ENCODE results near the gene FBXW7. TPM values are rescaled to one million over a fixed set of nuclear protein-coding genes. Genes with fewer than 3 reads are reported as not detected.
"Not testable (repeated sequence)": the region's sequence is repeated elsewhere in the genome, so short reads cannot be mapped to it uniquely, and the experiment has no call there.

Gene FBXW7
- total RNA-seq, 1 experiment from 2014 or later, result 23.0 TPM

GRCh38 chr4:152545088-152545487 is 9.2 kb upstream of the FBXW7 start:
- CTCF ChIA-PET, result no interaction called here
- POLR2A ChIA-PET, result no interaction called here
- 0 out of 4 replicates have a peak, but pooled peaks cover 0 to under 1% of the 10 kb centered on the region in 2 experiments for H3K36me3 ChIP-seq (ENCODE audit: control insufficient read depth in 1 of 2, insufficient read depth in 2 of 2, low read length in 2 of 2)

DNA sequence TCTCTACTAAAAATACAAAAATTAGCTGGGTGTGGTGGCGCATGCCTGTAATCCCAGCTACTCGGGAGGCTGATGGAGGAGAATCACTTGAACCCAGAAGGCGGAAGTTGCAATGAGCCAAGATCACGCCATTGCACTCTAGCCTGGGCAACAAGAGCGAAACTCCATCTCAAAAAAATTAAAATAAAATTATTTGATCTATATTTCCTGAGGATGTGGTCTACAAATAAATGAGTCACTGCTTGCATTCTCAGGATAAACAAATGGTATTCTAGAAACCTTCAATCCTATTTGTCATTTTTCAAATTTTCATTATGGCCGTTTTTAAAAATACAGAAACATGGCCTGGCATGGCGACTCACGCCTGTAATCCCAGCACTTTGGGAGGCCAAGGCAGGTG is 8.6 kb upstream of the FBXW7 start:
- intact Hi-C loops (cut with micrococcal nuclease); H2AFZ ChIP-seq (ENCODE audit: low read depth, low read length, poor library complexity, severe bottlenecking); BruUV-seq (replicated peaks); H3K36me3 ChIP-seq (ENCODE audit: control insufficient read depth in 1 of 2, insufficient read depth in 2 of 2, low read length in 2 of 2); DNase-seq (ENCODE audit: low read depth, low spot score); POLR2A ChIA-PET; H3K4me3 ChIP-seq (replicated peaks in 1 of 2; ENCODE audit: low read depth in 1 of 2, low read length in 2 of 2); H4K20me1 ChIP-seq (ENCODE audit: insufficient read depth); RAD21 ChIA-PET (ENCODE audit: low non-redundant PET in 1 of 2, low total read pairs in 2 of 2, uncharacterized antibody in 2 of 2, unreplicated experiment in 2 of 2); H3K4me1 ChIP-seq (ENCODE audit: control insufficient read depth in 1 of 2, insufficient read depth in 2 of 2, low read length in 2 of 2); H3K9ac ChIP-seq (ENCODE audit: low read length); H3K9me2 ChIP-seq (ENCODE audit: insufficient read depth); CTCF ChIA-PET; H3K79me2 ChIP-seq (ENCODE audit: insufficient read depth, low read length); H3K27ac ChIP-seq (ENCODE audit: low read depth, low read length); H3K9me3 ChIP-seq (ENCODE audit: control insufficient read depth in 1 of 2, insufficient read depth in 1 of 2, low read depth in 1 of 2, low read length in 2 of 2); H3K4me2 ChIP-seq (ENCODE audit: low read length); H3K27me3 ChIP-seq (ENCODE audit: insufficient read depth, low read length); ATAC-seq: not testable (repeated sequence)

More at GRCh38 chr4:152545088-152545487, 9.2 kb upstream of the FBXW7 start:
- Histone ChIP-seq H4K20me1 (ENCODE audit: insufficient read depth) (no peaks in the 10 kb centered on the region), H2AFZ (ENCODE audit: low read depth, low read length, poor library complexity, severe bottlenecking) (no peak overlapping the region), H3K79me2 (ENCODE audit: insufficient read depth, low read length) (no peaks in the 10 kb centered on the region), H3K9ac (ENCODE audit: low read length) (no peak overlapping the region), H3K27ac (ENCODE audit: low read depth, low read length) (no peak overlapping the region), H3K9me2 (ENCODE audit: insufficient read depth) (no peaks in the 10 kb centered on the region; the same call in 1 of the 2 replicates), H3K4me1 (ENCODE audit: control insufficient read depth in 1 of 2, insufficient read depth in 2 of 2, low read length in 2 of 2) (no peaks in the 10 kb centered on the region), H3K4me2 (ENCODE audit: low read length) (no peak overlapping the region), H3K9me3 (ENCODE audit: control insufficient read depth in 1 of 2, insufficient read depth in 1 of 2, low read depth in 1 of 2, low read length in 2 of 2) (no peaks in the 10 kb centered on the region), H3K27me3 (ENCODE audit: insufficient read depth, low read length) (no peaks in the 10 kb centered on the region), H3K4me3 (replicated peaks in 1 of 2; ENCODE audit: low read depth in 1 of 2, low read length in 2 of 2) (no peak overlapping the region)
- no TSS peak for BruUV-seq (replicated peaks)
- intact Hi-C loops (cut with micrococcal nuclease), result no loop called here
- RAD21 ChIA-PET (ENCODE audit: low non-redundant PET in 1 of 2, low total read pairs in 2 of 2, uncharacterized antibody in 2 of 2, unreplicated experiment in 2 of 2), result no interaction called here
- no peak for DNase-seq (ENCODE audit: low read depth, low spot score)
- no peak for ATAC-seq
- TF ChIP-seq, protein P1, sequence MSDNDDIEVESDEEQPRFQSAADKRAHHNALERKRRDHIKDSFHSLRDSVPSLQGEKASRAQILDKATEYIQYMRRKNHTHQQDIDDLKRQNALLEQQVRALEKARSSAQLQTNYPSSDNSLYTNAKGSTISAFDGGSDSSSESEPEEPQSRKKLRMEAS (IDR thresholded peaks at IDR 0.05), result no peak
- TF ChIP-seq POLR2AphosphoS5 (IDR thresholded peaks at IDR 0.05; ENCODE audit: low read depth, low read length) (no peak), SIN3A (IDR thresholded peaks at IDR 0.05; ENCODE audit: low read depth) (no peak), ZFX (IDR thresholded peaks at IDR 0.05) (no peak)

All from HCT116 (cell line).